HCT116 (cell line): ENCODE data around the gene PDRG1. TPM values are rescaled to one million over a fixed set of nuclear protein-coding genes. Genes with fewer than 3 reads are reported as not detected.

Experiments
- ATAC-seq: fragments of 200-7000 bp; cut with Tn5 transposase; 2 replicates; pipeline ENCODE4 v1.9.1; 2020; ENCODE audit warnings: mild to moderate bottlenecking, moderate library complexity
- BruUV-seq: library from RNA; stranded (reverse); fragments of 400-500 nt; replicated peaks from 2 replicates; lab custom pipeline; 2021; lab: Mats Ljungman, UMichigan
- CTCF ChIA-PET: fragments of 300-600 bp; sonication (Branson Sonifier 250); formaldehyde crosslinking; loops from one replicate; lab custom pipeline; 2021; ENCODE audit warnings: antibody characterized with exemption; lab: Charles Lee
- POLR2A ChIA-PET: fragments of 300-600, 350-600 bp; sonication (Branson Sonifier 250); formaldehyde crosslinking; loops from one replicate; lab custom pipeline; 2021; ENCODE audit warnings: antibody characterized with exemption; lab: Charles Lee
- RAD21 ChIA-PET, 2 experiments: fragments of 300-600 bp; sonication (Branson Sonifier 250); formaldehyde crosslinking; loops; one replicate each; lab custom pipeline; 2023; ENCODE audit warnings: low total read pairs in 2 of 2; ENCODE audit not compliant: uncharacterized antibody in 2 of 2, unreplicated experiment in 2 of 2, low non-redundant PET in 1 of 2; lab: Charles Lee
- DNase-seq: peaks from one replicate; pipeline ENCODE4 v3.0.0-alpha.2; 2010; ENCODE audit warnings: low read depth, low spot score
- H2AFZ ChIP-seq: fragments of 200-600 bp; shearing (Covaris generic), sonication (generic); 2 replicates; pipeline ENCODE4 v1.6.1; 2017; ENCODE audit warnings: low read depth, mixed run types, mixed read lengths, antibody characterized with exemption, low read length; ENCODE audit not compliant: poor library complexity, severe bottlenecking
- H3K27ac ChIP-seq: 2 replicates; pipeline ENCODE4 v1.5.1; 2012; ENCODE audit warnings: low read depth, low read length
- H3K27me3 ChIP-seq: fragments of 200-600 bp; sonication (generic); 2 replicates; pipeline ENCODE4 v1.6.1; 2016; ENCODE audit warnings: mixed run types, low read length, mixed read lengths; ENCODE audit not compliant: insufficient read depth
- H3K36me3 ChIP-seq, 2 experiments: fragments of 200-500 bp in 1 of 2; fragments of 200-600 bp in 1 of 2; sonication (Bioruptor generic) in 1 of 2; sonication (generic) in 1 of 2; 2 replicates each; pipeline versions ENCODE4 v1.5.1 to v1.6.1; 2014 to 2016; ENCODE audit warnings: low read length in 2 of 2, inconsistent platforms in 1 of 2, mixed read lengths in 1 of 2, mixed run types in 1 of 2; ENCODE audit not compliant: insufficient read depth in 2 of 2, control insufficient read depth in 1 of 2
- H3K4me1 ChIP-seq, 2 experiments: fragments of 200-600 bp in 1 of 2; sonication (generic) in 1 of 2; 2 replicates each; pipeline versions ENCODE4 v1.5.1 to v1.6.1; 2012 to 2017; ENCODE audit warnings: low read length in 2 of 2, inconsistent platforms in 1 of 2, mild to moderate bottlenecking in 1 of 2, mixed read lengths in 1 of 2, mixed run types in 1 of 2, moderate library complexity in 1 of 2; ENCODE audit not compliant: insufficient read depth in 2 of 2, control insufficient read depth in 1 of 2
- H3K4me2 ChIP-seq: fragments of 200-600 bp; sonication (generic); 2 replicates; pipeline ENCODE4 v1.6.1; 2017; ENCODE audit warnings: mixed run types, low read length, mixed read lengths
- H3K4me3 ChIP-seq, 2 experiments: fragments of 200-600 bp in 1 of 2; sonication (generic) in 1 of 2; replicated peaks in 1 of 2; 2 replicates each; pipeline ENCODE4 v1.5.1; 2011 to 2016; ENCODE audit warnings: low read length in 2 of 2, control low read depth in 1 of 2, low read depth in 1 of 2, mild to moderate bottlenecking in 1 of 2, mixed read lengths in 1 of 2, mixed run types in 1 of 2
- H3K79me2 ChIP-seq: fragments of 200-600 bp; sonication (generic); 2 replicates; pipeline ENCODE4 v1.6.1; 2017; ENCODE audit warnings: mild to moderate bottlenecking, mixed run types, low read length, moderate library complexity, mixed read lengths; ENCODE audit not compliant: insufficient read depth
- H3K9ac ChIP-seq: fragments of 200-600 bp; sonication (generic); 2 replicates; pipeline ENCODE4 v1.6.1; 2016; ENCODE audit warnings: low read length, mixed read lengths
- H3K9me2 ChIP-seq: fragments of 200-600 bp; sonication (generic), shearing (Covaris generic); 2 replicates; pipeline ENCODE4 v1.6.1; 2017; ENCODE audit warnings: mixed run types, mild to moderate bottlenecking, moderate library complexity; ENCODE audit not compliant: insufficient read depth
- H3K9me3 ChIP-seq, 2 experiments: fragments of 200-500 bp in 1 of 2; fragments of 200-600 bp in 1 of 2; sonication (Bioruptor generic) in 1 of 2; sonication (generic) in 1 of 2; 2 replicates each; pipeline ENCODE4 v1.6.1; 2014 to 2017; ENCODE audit warnings: low read length in 2 of 2, mixed read lengths in 2 of 2, inconsistent platforms in 1 of 2, low read depth in 1 of 2, mild to moderate bottlenecking in 1 of 2, mixed run types in 1 of 2, moderate library complexity in 1 of 2; ENCODE audit not compliant: control insufficient read depth in 1 of 2, insufficient read depth in 1 of 2
- H4K20me1 ChIP-seq: fragments of 200-600 bp; sonication (generic), shearing (Covaris generic); 2 replicates; pipeline ENCODE4 v1.6.1; 2017; ENCODE audit warnings: mixed run types, mild to moderate bottlenecking, moderate library complexity; ENCODE audit not compliant: insufficient read depth
- ATF3 ChIP-seq: IDR thresholded peaks from 2 replicates; pipeline ENCODE4 v1.6.1; 2012
- CEBPB ChIP-seq: IDR thresholded peaks from 2 replicates; pipeline ENCODE4 v1.6.1; 2012; ENCODE audit warnings: low read depth
- CTCF ChIP-seq, 3 experiments: fragments of 200-600 bp in 1 of 3; sonication (generic) in 1 of 3; IDR thresholded peaks in 2 of 3; conservative IDR thresholded peaks in 1 of 3; 2 replicates each; pipeline ENCODE4 v1.5.1; 2012 to 2017; ENCODE audit warnings: low read depth in 2 of 3, low read length in 2 of 3, antibody characterized with exemption in 1 of 3, borderline replicate concordance in 1 of 3, control low read depth in 1 of 3, mild to moderate bottlenecking in 1 of 3, mixed read lengths in 1 of 3, mixed run types in 1 of 3, moderate library complexity in 1 of 3; ENCODE audit not compliant: insufficient read depth in 1 of 3
- EGR1 ChIP-seq: IDR thresholded peaks from 2 replicates; pipeline ENCODE4 v1.6.1; 2012; ENCODE audit warnings: low read depth
- ELF1 ChIP-seq: IDR thresholded peaks from 2 replicates; pipeline ENCODE4 v1.6.1; 2012; ENCODE audit warnings: low read depth, borderline replicate concordance
- EZH2 ChIP-seq: fragments of 200-600 bp; sonication (generic); IDR thresholded peaks from 2 replicates; pipeline ENCODE4 v1.6.1; 2017; ENCODE audit warnings: antibody characterized with exemption, mixed run types
- EZH2phosphoT487 ChIP-seq: fragments of 200-600 bp; IDR thresholded peaks from 2 replicates; pipeline ENCODE4 v1.6.1; 2018; ENCODE audit warnings: antibody characterized with exemption, borderline replicate concordance
- FOSL1 ChIP-seq: IDR thresholded peaks from 2 replicates; pipeline ENCODE4 v1.6.1; 2012; ENCODE audit warnings: low read depth
- JUND ChIP-seq: IDR thresholded peaks from 2 replicates; pipeline ENCODE4 v1.6.1; 2012
- MAX ChIP-seq: IDR thresholded peaks from 2 replicates; pipeline ENCODE4 v1.6.1; 2012
- RAD21 ChIP-seq: IDR thresholded peaks from 2 replicates; pipeline ENCODE4 v1.6.1; 2012; ENCODE audit warnings: low read depth, mild to moderate bottlenecking
- SIN3A ChIP-seq: IDR thresholded peaks from 2 replicates; pipeline ENCODE4 v1.6.1; 2012; ENCODE audit warnings: low read depth
- SP1 ChIP-seq: IDR thresholded peaks from 2 replicates; pipeline ENCODE4 v1.6.1; 2012; ENCODE audit warnings: low read depth
- SRF ChIP-seq: IDR thresholded peaks from 2 replicates; pipeline ENCODE4 v1.6.1; 2012; ENCODE audit warnings: low read depth
- TCF7L2 ChIP-seq: IDR thresholded peaks from 2 replicates; pipeline ENCODE4 v1.7.0; 2011; ENCODE audit warnings: borderline replicate concordance, inconsistent platforms; ENCODE audit not compliant: insufficient read depth, insufficient read length; ENCODE audit errors: extremely low read depth
- ZBTB33 ChIP-seq: IDR thresholded peaks from 2 replicates; pipeline ENCODE4 v1.6.1; 2011; ENCODE audit warnings: mild to moderate bottlenecking, low read length, moderate library complexity; ENCODE audit not compliant: insufficient replicate concordance; ENCODE audit errors: extremely low read depth
- ZFX ChIP-seq: fragments of 450-650 bp; IDR thresholded peaks from 2 replicates; pipeline ENCODE4 v1.6.1; 2017
- ZNF274 ChIP-seq: fragments of 200-500 bp; sonication (Bioruptor generic); IDR thresholded peaks from 2 replicates; pipeline ENCODE4 v1.6.1; 2014; ENCODE audit warnings: mild to moderate bottlenecking, low read depth, low read length, inconsistent platforms
- intact Hi-C: fragments of 100-400 bp; cut with micrococcal nuclease; formaldehyde crosslinking; loops from 2 replicates; pipeline ENCODE4 v1.10.0; 2022
- total RNA-seq: library from RNA; stranded (reverse); gene quantifications from one replicate; pipeline ENCODE4 v1.2.1, GENCODE V29; 2021; ENCODE audit not compliant: unreplicated experiment

Gene PDRG1
- total RNA-seq, 1 experiment from 2014 or later, result 18.7 TPM

- TF ChIP-seq CTCF (IDR thresholded peaks at IDR 0.05 in 2 of 3, conservative IDR thresholded peaks at IDR 0.05 in 1 of 3; ENCODE audit: borderline replicate concordance in 1 of 3, insufficient read depth in 1 of 3, low read depth in 2 of 3, low read length in 2 of 3) (no peak), ZNF274 (no peak), ZBTB33 (no peak), SRF (no peak), RAD21 (no peak), ZFX (no peak), FOSL1 (no peak)
These were observed 32.3 kb downstream of the PDRG1 start (continued) for GRCh38 chr20:31919410-31920155.

- no peaks in the 10 kb centered on the region for H4K20me1 ChIP-seq
- no peak overlapping the region for H3K4me2 ChIP-seq
- CTCF ChIA-PET, result no interaction called here
- H3K36me3 ChIP-seq, result no peaks in the 10 kb centered on the region
- no TSS peak for BruUV-seq
- DNase-seq, result no peak
- H3K27ac ChIP-seq, result no peak overlapping the region
- H2AFZ ChIP-seq, result no peak overlapping the region
- no peaks in the 10 kb centered on the region for H3K79me2 ChIP-seq
- RAD21 ChIA-PET, result no interaction called here
- no peak overlapping the region for H3K4me3 ChIP-seq
- no peak overlapping the region for H3K9ac ChIP-seq
- H3K9me3 ChIP-seq, result no peaks in the 10 kb centered on the region
- intact Hi-C loops, result no loop called here
- no peaks in the 10 kb centered on the region for H3K27me3 ChIP-seq
- POLR2A ChIA-PET, result no interaction called here
- no peaks in the 10 kb centered on the region for H3K9me2 ChIP-seq
- ATAC-seq, result no peak
- no peaks in the 10 kb centered on the region for H3K4me1 ChIP-seq
- TF ChIP-seq EGR1, result no peak
- TF ChIP-seq ZFX, result no peak
- no peak for TF ChIP-seq ELF1
- no peak for TF ChIP-seq CEBPB
- TF ChIP-seq JUND, result no peak
- TF ChIP-seq ATF3, result no peak
- no peak for TF ChIP-seq FOSL1
- no peak for TF ChIP-seq ZBTB33
- no peak for TF ChIP-seq SP1
- no peak for TF ChIP-seq EZH2phosphoT487
- no peak for TF ChIP-seq SIN3A
- TF ChIP-seq EZH2, result no peak
- no peak for TF ChIP-seq MAX
- no peak for TF ChIP-seq TCF7L2
- no peak for TF ChIP-seq ZNF274
- no peak for TF ChIP-seq RAD21
These were observed 33.3 kb downstream of the PDRG1 start for GRCh38 chr20:31918466-31919105.
